Central memory CD8-positive, alpha-beta T cell (primary cell): ENCODE results near the gene ARHGAP10.

Experiments
- ATAC-seq: fragments of 150-1000 bp; cut with Tn5 transposase; replicated peaks from 2 replicates; pipeline ENCODE4 v1.10.0; 2022; ENCODE audit warnings: mild to moderate bottlenecking, moderate FRiP score, moderate number of reproducible peaks; ENCODE audit not compliant: poor library complexity, severe bottlenecking; ENCODE audit errors: extremely low read depth
- DNase-seq, 2 donors: peaks; one replicate each; pipeline ENCODE4 v3.0.0; 2021; ENCODE audit warnings: low spot score in 2 of 2
- H3K27ac Mint-ChIP-seq: one replicate; pipeline ENCODE4 v1.8.0; 2022; ENCODE audit warnings: low read depth, mild to moderate bottlenecking, moderate library complexity, mixed read lengths
- H3K27me3 Mint-ChIP-seq: one replicate; pipeline ENCODE4 v1.8.0; 2022; ENCODE audit warnings: mixed read lengths
- H3K36me3 Mint-ChIP-seq: one replicate; pipeline ENCODE4 v1.8.0; 2022; ENCODE audit warnings: mild to moderate bottlenecking, moderate library complexity, mixed read lengths; ENCODE audit not compliant: insufficient read depth
- H3K4me1 Mint-ChIP-seq: one replicate; pipeline ENCODE4 v1.8.0; 2022; ENCODE audit warnings: mixed read lengths
- H3K4me3 Mint-ChIP-seq: one replicate; pipeline ENCODE4 v1.8.0; 2022; ENCODE audit warnings: mild to moderate bottlenecking, moderate library complexity, mixed read lengths
- H3K9me3 Mint-ChIP-seq: one replicate; pipeline ENCODE4 v1.8.0; 2022; ENCODE audit warnings: mixed read lengths

The ARHGAP10 gene

DNA sequence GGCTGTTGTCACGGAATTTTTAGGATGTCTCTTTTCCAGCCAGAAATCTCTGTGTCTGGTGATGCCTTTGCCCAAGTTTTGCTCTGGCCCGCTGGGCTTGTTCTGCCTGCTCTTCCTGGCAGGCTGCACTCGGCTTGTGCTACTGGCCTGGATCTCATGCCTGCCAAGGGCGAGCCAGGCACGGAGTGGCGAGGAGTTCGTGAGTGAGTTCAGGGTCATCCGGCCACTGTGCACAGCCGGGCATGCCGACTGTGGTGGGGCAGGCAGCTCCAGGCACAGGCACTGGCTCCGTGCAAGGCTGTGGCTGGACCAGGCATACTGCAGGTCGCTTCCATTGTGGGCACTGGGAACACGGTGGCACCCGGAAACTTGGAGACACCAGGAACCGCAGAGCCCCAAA is 129.1 kb downstream of the ARHGAP10 start:
- ATAC-seq = no peak
- Mint-ChIP-seq H3K4me3 (no peak overlapping the region), H3K36me3 (no peaks in the 10 kb centered on the region), H3K27ac (no peak overlapping the region), H3K27me3 (no peaks in the 10 kb centered on the region), H3K9me3 (no peaks in the 10 kb centered on the region), H3K4me1 (no peaks in the 10 kb centered on the region)
- DNase-seq = no peak

DNA sequence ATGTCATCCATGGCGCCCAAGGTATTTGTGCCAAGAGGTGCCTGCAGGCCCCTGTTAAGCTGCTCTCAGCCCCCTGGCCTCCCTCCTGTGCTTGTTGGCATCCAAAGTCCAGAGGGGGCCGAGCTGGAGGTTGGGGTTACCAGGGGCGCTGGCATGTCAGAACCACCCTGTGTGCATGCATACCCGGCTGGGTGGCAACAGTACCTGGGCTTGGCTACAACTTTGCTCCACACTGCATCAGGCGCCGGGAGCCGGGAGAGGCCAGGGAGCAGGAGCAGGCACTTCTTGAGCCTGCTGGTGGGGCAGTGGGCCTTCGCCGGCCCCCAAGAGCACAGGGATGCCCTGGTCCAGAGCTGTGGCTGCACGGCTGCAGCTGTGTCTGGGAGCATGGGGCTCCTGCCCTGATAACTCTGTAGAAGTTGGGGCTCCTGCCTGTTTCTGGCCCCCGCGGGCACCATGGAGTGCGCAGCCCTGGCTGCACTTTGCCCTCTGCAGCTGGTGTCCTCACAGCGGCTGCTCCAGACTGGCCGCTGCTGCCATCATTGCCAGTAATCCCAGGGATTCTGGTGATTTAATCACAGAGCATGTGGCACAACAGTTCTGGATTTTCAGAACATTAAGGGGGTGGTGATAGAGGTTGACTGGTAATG is 130.3 kb downstream of the ARHGAP10 start:
- Mint-ChIP-seq H3K9me3 (no peaks in the 10 kb centered on the region), H3K36me3 (peaks cover 4% of the 10 kb centered on the region), H3K4me3 (no peak overlapping the region), H3K27ac (no peak overlapping the region), H3K27me3 (no peaks in the 10 kb centered on the region), H3K4me1 (no peaks in the 10 kb centered on the region)
- no peak for ATAC-seq
- DNase-seq = no peak

DNA sequence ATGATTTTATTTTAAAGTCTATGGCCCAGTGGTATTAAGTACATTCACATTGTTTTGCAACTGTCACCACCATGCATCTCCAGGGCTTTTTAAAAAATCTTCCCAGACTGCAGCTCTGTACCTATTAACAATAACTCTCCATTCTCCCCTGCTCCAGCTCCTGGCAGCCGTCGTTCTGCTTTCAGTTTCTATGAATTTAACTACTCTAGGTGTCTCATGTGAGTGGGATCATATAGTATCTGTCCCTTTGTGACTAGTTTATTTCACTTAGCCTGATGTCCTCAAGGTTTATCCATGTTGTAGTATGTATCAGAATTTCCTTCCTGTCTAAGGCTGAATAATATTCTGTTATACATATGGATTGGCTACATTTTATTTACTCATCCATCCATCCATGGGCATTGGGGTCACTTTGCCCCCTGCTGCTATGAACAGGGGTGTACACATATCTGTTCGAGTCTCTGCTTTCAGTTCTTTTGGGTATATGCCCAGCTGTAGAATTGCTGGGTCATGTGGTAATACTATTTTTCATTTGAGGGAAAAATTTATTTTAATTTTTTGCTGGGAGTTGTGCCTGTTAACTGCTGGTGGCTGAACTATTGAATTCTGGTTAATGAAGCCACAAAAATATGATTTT is 131.3 kb downstream of the ARHGAP10 start:
- Mint-ChIP-seq H3K4me3 (no peak overlapping the region), H3K27ac (no peak overlapping the region), H3K36me3 (peaks cover 5% of the 10 kb centered on the region), H3K4me1 (no peaks in the 10 kb centered on the region), H3K27me3 (no peaks in the 10 kb centered on the region), H3K9me3 (no peaks in the 10 kb centered on the region)
- ATAC-seq (no peak), DNase-seq (no peak)

DNA sequence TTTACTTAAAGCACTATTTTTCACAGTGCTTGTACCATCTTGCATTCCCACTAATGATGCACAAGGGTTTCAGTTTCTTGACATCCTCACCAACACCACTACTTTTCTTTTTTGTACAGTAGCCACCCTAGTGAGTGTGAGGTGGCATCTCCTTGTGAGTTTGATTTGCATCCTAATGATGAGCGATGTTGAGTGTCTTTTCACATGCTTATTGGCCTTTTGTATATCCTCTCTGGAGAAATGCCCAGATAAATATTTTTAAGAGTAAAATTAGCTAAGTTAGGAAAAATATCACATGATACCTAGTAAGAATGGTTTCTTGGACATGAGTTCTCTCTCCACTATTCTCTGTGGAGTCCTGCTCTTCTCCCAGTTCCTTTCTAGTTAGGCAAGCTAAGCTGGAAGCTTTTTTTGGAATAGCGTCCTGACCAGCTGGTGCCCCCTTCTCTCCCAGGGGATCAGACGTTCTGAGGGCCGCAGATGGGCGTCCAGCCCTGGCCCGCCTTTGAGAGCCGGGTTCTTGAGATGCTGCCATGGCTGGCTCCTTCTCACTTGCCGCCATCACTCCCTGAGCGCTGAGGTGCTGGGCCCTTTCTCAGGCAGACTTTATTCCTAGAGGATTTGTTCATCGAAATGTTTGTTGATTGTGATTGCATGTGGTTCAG is 132.1 kb downstream of the ARHGAP10 start:
- H3K36me3 Mint-ChIP-seq = peaks cover 7% of the 10 kb centered on the region
- no peak for DNase-seq
- no peak overlapping the region for H3K4me3 Mint-ChIP-seq
- no peak for ATAC-seq
- no peak overlapping the region for H3K27ac Mint-ChIP-seq
- H3K27me3 Mint-ChIP-seq = no peaks in the 10 kb centered on the region
- no peaks in the 10 kb centered on the region for H3K9me3 Mint-ChIP-seq
- H3K4me1 Mint-ChIP-seq = no peaks in the 10 kb centered on the region

DNA sequence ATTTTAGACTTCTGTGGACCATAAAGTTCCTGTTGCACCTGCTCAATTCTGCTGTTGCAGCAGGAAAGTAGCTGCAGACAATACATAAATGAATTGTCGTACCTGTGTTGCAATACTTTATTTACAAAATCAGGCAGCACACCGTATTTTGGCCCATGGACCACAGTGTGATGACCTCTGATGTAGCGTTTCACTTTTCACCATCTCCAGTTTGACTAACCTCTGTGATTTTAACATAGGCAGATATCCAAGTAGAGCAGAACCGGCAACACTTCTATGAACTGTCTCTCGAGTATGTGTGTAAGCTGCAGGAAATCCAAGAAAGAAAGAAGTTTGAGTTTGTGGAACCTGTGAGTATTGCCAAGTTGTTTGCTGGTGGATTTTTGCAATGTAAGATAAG is 132.7 kb downstream of the ARHGAP10 start:
- no peak overlapping the region for H3K4me3 Mint-ChIP-seq

DNA sequence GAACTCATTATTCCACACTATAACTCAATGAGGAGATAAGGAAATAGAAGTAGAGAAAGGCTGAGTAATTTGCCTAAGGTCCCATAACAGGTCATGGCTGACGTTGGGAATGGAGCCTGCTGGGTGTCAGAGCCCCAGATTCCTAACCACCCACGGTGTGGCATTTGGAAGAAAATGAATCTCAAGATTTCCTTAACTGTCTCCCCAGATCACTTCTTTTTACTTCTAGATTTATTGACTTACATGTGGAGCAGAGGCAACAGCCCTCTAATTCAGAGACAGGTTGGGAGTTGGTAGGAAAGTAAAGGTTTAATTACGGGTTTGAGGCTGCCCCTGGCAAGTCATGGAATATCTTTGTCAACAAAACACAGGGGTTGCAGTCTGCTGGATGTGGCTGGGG is 134.0 kb downstream of the ARHGAP10 start:
- Mint-ChIP-seq H3K36me3 (peaks cover 7% of the 10 kb centered on the region), H3K4me1 (no peaks in the 10 kb centered on the region), H3K4me3 (no peak overlapping the region), H3K27ac (no peak overlapping the region), H3K9me3 (no peaks in the 10 kb centered on the region), H3K27me3 (no peaks in the 10 kb centered on the region)
- ATAC-seq (no peak), DNase-seq (no peak)

More for the DNA sequence above, 132.7 kb downstream of the ARHGAP10 start:
- Mint-ChIP-seq H3K4me1 (no peaks in the 10 kb centered on the region), H3K9me3 (no peaks in the 10 kb centered on the region), H3K27me3 (no peaks in the 10 kb centered on the region), H3K36me3 (peaks cover 7% of the 10 kb centered on the region), H3K27ac (no peak overlapping the region)
- ATAC-seq = no peak
- no peak for DNase-seq

DNA sequence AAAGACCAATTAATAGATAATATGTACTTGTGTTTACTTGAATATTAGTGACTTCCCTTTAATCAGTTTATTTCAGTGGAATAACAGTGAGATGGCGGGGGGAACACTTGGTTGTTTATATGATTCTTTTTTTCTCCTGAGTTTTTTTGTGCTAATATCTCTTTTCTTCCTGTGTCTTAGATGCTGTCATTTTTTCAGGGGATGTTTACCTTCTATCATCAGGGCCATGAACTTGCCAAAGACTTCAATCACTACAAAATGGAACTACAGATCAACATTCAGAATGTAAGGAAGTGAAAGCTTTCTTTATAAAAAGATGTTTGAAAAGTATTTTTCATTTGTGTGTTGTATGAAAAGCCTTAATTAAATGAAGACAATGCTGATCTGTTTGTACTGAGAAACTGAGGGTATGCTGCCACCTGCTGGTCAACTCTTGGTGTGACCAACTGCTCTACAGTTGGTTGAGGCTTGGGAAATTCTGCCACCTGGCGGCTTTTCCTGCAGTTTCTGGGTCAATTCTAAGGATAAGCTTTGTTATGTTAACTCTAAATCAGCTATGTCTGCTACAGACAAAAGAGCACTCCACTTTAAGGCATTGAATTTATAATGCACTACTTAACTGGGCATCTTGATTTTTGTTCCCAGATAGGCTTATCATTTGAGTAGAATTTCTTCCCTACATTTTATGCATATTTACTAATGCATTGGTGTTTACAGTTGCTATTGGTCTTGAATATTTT is 134.8 kb downstream of the ARHGAP10 start:
- ATAC-seq = peak; percentile 96
- Mint-ChIP-seq H3K9me3 (no peaks in the 10 kb centered on the region), H3K27ac (no peak overlapping the region), H3K4me3 (no peak overlapping the region), H3K36me3 (peaks cover 7% of the 10 kb centered on the region), H3K27me3 (no peaks in the 10 kb centered on the region), H3K4me1 (no peaks in the 10 kb centered on the region)
- DNase-seq = peak; percentile 80 to 93

DNA sequence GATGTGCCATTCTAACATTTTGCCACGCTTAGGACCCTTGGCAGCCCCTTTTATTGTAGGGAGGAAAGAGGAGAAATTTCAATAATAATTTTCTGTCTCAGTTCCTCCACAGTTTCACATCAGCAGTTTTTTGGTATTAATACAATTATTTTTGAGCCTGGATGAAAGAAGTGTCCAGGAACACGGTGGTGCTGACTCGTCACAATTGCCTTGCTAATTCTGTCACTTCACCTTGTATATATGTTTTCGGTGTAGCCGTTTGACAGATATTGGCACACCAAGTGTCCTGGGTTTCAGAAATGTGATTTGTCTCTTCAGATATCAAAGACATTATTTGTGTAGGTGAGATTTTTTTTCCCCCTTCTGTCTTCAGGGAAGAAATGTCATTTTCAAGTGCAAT is 142.2 kb downstream of the ARHGAP10 start:
- no peaks in the 10 kb centered on the region for H3K27me3 Mint-ChIP-seq
- ATAC-seq (no peak), DNase-seq (no peak)
- H3K9me3 Mint-ChIP-seq = no peaks in the 10 kb centered on the region
- peaks cover 7% of the 10 kb centered on the region for H3K36me3 Mint-ChIP-seq
- H3K27ac Mint-ChIP-seq = no peak overlapping the region
- H3K4me3 Mint-ChIP-seq = no peak overlapping the region
- no peaks in the 10 kb centered on the region for H3K4me1 Mint-ChIP-seq

DNA sequence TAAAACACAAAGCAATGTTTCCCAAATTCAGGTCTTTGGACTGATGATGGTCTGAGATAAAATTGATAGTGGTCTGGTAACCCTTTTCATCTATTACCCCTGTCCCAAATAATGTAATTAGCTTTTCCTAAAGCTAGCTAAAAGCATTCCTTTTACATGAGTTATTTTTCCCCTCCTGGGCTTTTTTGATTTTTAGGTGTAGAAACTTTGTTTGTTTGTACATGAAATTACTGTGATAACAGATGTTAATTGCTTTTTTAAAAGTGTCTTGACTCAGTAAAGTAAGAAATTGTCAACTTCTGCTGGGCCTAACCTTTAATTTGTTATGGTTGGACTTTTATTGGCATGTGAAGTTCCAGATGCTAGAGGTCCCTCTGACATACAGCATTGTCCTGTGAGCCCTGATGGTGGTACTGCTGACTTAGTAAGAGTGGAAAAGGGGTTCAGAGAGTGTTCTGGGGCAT is 145.5 kb downstream of the ARHGAP10 start:
- no peaks in the 10 kb centered on the region for H3K27me3 Mint-ChIP-seq
- DNase-seq = no peak
- H3K4me1 Mint-ChIP-seq = no peaks in the 10 kb centered on the region
- H3K27ac Mint-ChIP-seq = no peak overlapping the region
- no peaks in the 10 kb centered on the region for H3K9me3 Mint-ChIP-seq
- H3K36me3 Mint-ChIP-seq = peaks cover 7% of the 10 kb centered on the region
- ATAC-seq = no peak
- no peak overlapping the region for H3K4me3 Mint-ChIP-seq

DNA sequence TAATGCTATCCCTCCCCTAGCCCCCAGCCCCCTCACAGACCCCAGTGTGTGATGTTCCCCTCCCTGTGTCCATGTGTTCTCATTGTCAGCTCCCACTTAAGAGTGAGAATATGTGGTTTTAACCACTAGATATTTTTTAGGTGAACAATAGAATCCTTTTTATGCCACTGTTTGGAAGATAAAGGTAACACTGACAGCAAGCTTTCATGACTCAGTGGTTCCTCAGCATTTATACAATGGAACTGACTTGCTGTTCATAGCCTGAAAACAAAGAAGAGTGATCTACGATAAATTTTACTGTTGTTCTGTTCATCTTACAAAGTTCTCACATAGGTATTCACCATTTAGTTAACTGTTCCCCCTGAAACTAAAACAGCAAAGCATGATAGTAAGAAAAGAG is 147.8 kb downstream of the ARHGAP10 start:
- no peak overlapping the region for H3K27ac Mint-ChIP-seq
- H3K9me3 Mint-ChIP-seq = peaks cover 3% of the 10 kb centered on the region
- no peak for DNase-seq
- no peaks in the 10 kb centered on the region for H3K27me3 Mint-ChIP-seq
- no peak overlapping the region for H3K4me3 Mint-ChIP-seq
- H3K4me1 Mint-ChIP-seq = no peaks in the 10 kb centered on the region
- H3K36me3 Mint-ChIP-seq = peaks cover 9% of the 10 kb centered on the region
- ATAC-seq = no peak

DNA sequence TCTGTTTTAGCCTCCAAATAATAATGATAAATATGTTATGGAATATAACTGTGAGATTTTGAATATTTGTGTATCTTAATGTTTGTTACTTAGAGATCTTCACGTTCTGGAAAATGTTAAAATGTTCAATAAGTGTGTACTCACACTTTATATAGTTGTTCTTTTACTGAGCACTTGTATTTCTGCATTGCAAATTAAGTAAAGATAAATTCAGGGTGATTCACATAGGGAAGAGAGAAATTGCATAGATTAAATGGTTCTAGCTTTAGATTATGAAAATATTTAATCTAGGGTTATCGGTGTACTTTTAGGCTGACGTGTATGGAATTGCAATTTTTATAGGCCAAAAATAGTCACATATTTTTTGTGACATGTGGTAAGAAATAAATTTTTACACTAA is 148.6 kb downstream of the ARHGAP10 start:
- Mint-ChIP-seq H3K36me3 (peaks cover 9% of the 10 kb centered on the region), H3K4me3 (no peak overlapping the region), H3K4me1 (no peaks in the 10 kb centered on the region), H3K27ac (no peak overlapping the region), H3K27me3 (no peaks in the 10 kb centered on the region), H3K9me3 (peaks cover 7% of the 10 kb centered on the region)
- no peak for ATAC-seq
- DNase-seq = no peak

DNA sequence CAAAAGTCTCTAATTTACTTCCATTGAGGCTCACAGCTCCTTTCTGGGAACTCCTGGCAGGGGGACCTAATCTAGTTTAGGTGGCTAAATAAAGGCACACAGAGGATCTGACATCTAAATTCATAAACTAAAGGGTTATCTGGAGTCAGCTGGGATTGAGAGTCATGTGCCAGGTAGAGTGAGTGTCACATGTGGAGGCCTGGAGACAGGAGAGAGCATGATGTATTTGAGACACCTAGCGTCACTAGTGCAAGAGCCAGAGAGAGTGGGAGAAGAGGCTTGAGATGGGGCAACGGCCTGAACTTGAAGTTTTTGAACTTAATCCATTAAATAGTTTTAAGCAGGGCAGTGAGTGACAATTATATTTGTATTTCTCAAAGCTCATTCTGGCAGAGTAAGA is 152.6 kb downstream of the ARHGAP10 start:
- H3K4me1 Mint-ChIP-seq = no peaks in the 10 kb centered on the region

More for the DNA sequence above, 152.6 kb downstream of the ARHGAP10 start:
- no peak for ATAC-seq
- DNase-seq = no peak
- peaks cover 7% of the 10 kb centered on the region for H3K9me3 Mint-ChIP-seq
- H3K4me3 Mint-ChIP-seq = no peak overlapping the region
- no peaks in the 10 kb centered on the region for H3K27me3 Mint-ChIP-seq
- H3K36me3 Mint-ChIP-seq = peaks cover 5% of the 10 kb centered on the region
- no peak overlapping the region for H3K27ac Mint-ChIP-seq
